ENCODE measurements around the gene OLIG2. TPM values are rescaled to one million over a fixed set of nuclear protein-coding genes. Genes with fewer than 3 reads are reported as not detected.

Gene OLIG2
- total RNA-seq, 1 donor from 2014 or later: 0.33 TPM

DNA sequence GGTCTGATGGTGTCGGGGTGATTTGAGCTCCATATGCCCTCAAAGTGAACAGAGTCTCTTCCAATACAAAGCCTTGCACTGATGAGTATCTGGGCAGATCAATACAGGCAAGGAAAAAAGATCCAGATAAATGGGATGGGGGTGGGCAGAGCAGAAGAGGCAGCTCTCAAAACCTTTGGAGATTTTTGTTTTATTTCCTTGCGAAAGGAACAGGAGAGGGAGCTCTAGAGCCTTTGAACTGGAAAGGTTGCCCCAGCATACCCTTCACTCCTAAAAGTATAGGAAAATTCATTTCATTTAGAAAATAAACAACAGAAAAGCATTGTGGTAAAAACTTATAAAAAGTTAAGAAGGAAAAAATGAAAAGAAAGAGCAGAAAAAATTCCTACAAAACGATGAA is 31.4 kb upstream of the OLIG2 start:
- Mint-ChIP-seq H3K27me3 (ENCODE audit: unreplicated experiment) (no peaks in the 10 kb centered on the region), H3K36me3 (ENCODE audit: low read depth, unreplicated experiment) (no peaks in the 10 kb centered on the region), H3K27ac (ENCODE audit: unreplicated experiment) (no peak overlapping the region), H3K4me1 (ENCODE audit: unreplicated experiment) (no peaks in the 10 kb centered on the region), H3K9me3 (ENCODE audit: unreplicated experiment) (no peaks in the 10 kb centered on the region), H3K4me3 (ENCODE audit: unreplicated experiment) (no peak overlapping the region)
- TF ChIP-seq, protein P1, sequence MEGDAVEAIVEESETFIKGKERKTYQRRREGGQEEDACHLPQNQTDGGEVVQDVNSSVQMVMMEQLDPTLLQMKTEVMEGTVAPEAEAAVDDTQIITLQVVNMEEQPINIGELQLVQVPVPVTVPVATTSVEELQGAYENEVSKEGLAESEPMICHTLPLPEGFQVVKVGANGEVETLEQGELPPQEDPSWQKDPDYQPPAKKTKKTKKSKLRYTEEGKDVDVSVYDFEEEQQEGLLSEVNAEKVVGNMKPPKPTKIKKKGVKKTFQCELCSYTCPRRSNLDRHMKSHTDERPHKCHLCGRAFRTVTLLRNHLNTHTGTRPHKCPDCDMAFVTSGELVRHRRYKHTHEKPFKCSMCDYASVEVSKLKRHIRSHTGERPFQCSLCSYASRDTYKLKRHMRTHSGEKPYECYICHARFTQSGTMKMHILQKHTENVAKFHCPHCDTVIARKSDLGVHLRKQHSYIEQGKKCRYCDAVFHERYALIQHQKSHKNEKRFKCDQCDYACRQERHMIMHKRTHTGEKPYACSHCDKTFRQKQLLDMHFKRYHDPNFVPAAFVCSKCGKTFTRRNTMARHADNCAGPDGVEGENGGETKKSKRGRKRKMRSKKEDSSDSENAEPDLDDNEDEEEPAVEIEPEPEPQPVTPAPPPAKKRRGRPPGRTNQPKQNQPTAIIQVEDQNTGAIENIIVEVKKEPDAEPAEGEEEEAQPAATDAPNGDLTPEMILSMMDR (IDR thresholded peaks at IDR 0.05; ENCODE audit: unreplicated experiment): no peak
- peak; percentile 11 for DNase-seq (ENCODE audit: low spot score)

DNA sequence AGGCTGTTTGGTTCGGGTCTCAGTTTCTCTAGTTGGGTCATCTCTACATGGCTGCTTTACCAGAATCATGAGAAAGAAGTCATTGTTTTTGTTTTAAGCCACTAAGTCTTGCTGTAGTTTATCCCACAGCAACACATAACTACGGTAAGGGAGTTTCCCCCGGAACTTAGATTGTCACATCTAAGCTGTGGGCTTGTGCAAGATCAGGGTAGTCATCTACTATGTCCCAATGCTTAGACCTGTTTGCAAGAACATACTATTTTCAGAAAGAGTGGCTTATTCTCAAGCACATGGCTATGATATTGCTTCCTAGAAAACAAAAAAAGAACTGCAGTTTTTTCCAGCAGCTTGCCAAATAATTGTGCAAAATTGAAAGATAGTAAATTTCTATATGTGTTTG is 18.0 kb upstream of the OLIG2 start:
- Mint-ChIP-seq H3K36me3 (ENCODE audit: low read depth, unreplicated experiment) (no peaks in the 10 kb centered on the region), H3K4me3 (ENCODE audit: unreplicated experiment) (no peak overlapping the region), H3K9me3 (ENCODE audit: unreplicated experiment) (no peaks in the 10 kb centered on the region), H3K27me3 (ENCODE audit: unreplicated experiment) (peaks cover 2% of the 10 kb centered on the region), H3K4me1 (ENCODE audit: unreplicated experiment) (no peaks in the 10 kb centered on the region), H3K27ac (ENCODE audit: unreplicated experiment) (no peak overlapping the region)
- TF ChIP-seq, protein P1 (IDR thresholded peaks at IDR 0.05; ENCODE audit: unreplicated experiment): no peak
- no peak for DNase-seq (ENCODE audit: low spot score)

DNA sequence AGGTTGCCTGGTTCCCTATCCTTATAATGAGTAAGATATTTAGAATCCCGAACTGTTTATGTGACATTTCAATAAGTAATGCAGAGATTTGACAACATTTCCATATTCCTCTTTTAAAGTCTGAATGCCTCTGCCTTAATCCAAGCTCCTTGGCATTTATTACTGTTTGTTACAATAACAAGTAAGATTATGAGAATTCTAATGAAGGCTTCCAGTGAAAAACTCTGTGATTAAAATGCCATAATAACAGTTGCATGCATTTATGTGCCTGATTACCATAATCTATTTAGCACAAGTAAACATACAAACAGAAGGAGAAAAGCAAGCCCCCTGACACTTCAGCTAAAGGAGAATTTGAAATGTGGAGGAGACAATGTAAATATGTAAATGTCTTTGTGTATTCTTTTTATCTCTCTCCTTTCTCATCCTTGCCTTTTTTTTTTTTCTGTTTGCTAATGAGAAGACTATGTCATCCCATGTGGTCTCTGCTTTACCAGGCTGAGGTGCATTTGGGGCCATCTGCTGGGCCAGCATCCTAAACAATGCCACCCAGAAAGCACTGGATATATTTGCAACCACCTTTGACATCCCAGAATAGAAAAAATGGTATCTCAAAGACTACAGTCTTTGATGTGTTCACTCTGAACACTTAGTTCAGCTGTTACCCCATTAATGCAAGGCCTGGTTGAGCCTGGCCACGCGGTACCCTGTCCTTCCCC is 17.2 kb upstream of the OLIG2 start:
- no peaks in the 10 kb centered on the region for H3K36me3 Mint-ChIP-seq (ENCODE audit: low read depth, unreplicated experiment)
- peaks cover 2% of the 10 kb centered on the region for H3K27me3 Mint-ChIP-seq (ENCODE audit: unreplicated experiment)
- no peaks in the 10 kb centered on the region for H3K4me1 Mint-ChIP-seq (ENCODE audit: unreplicated experiment)
- no peak for DNase-seq (ENCODE audit: low spot score)
- no peaks in the 10 kb centered on the region for H3K9me3 Mint-ChIP-seq (ENCODE audit: unreplicated experiment)
- H3K4me3 Mint-ChIP-seq (ENCODE audit: unreplicated experiment): no peak overlapping the region
- TF ChIP-seq, protein P1 (IDR thresholded peaks at IDR 0.05; ENCODE audit: unreplicated experiment): no peak
- H3K27ac Mint-ChIP-seq (ENCODE audit: unreplicated experiment): no peak overlapping the region

DNA sequence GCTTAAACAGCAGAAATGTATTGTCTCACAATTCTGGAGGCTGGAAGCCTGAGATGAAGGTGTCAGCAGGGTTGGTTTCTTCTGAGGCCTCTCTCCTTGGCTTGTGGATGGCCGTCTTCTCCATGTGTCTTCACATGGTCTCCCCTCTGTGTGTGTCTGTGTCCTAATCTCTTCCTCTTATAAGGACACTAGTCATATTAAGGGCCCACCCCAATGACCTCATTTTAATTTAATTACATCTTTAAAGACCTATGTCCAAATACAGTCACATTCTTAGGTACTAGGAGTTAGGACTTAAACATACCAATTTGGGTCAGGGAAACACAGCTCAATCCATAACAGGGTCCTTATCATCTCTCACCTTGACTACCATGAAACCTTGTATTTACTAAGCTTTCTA is 14.8 kb upstream of the OLIG2 start:
- DNase-seq (ENCODE audit: low spot score): no peak
- Mint-ChIP-seq H3K27ac (ENCODE audit: unreplicated experiment) (no peak overlapping the region), H3K27me3 (ENCODE audit: unreplicated experiment) (peaks cover 2% of the 10 kb centered on the region), H3K4me1 (ENCODE audit: unreplicated experiment) (no peaks in the 10 kb centered on the region), H3K36me3 (ENCODE audit: low read depth, unreplicated experiment) (no peaks in the 10 kb centered on the region), H3K4me3 (ENCODE audit: unreplicated experiment) (no peak overlapping the region), H3K9me3 (ENCODE audit: unreplicated experiment) (no peaks in the 10 kb centered on the region)
- TF ChIP-seq, protein P1 (IDR thresholded peaks at IDR 0.05; ENCODE audit: unreplicated experiment): no peak

DNA sequence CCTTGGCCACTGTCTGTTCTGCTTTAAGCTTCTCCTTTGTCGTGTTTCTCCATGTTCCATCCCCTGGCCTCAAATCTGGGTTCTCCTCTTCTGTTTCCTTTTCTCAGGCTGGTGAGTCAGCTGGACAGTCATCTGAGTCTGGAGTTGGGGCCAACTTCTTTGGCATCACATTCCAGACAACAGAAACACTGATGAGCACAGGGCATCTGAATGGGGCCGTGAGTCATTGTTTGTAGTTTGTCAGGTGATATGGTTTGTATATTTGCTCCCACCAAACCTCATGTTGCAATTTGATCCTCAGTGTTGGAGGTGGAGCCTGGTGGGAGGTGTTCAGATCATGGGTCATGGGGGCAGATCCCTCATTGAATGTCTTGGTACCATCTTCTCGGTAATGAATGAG is 14.3 kb upstream of the OLIG2 start:
- no peak for DNase-seq (ENCODE audit: low spot score)
- Mint-ChIP-seq H3K4me1 (ENCODE audit: unreplicated experiment) (no peaks in the 10 kb centered on the region), H3K36me3 (ENCODE audit: low read depth, unreplicated experiment) (no peaks in the 10 kb centered on the region), H3K4me3 (ENCODE audit: unreplicated experiment) (no peak overlapping the region), H3K27me3 (ENCODE audit: unreplicated experiment) (peaks cover 2% of the 10 kb centered on the region), H3K9me3 (ENCODE audit: unreplicated experiment) (no peaks in the 10 kb centered on the region), H3K27ac (ENCODE audit: unreplicated experiment) (no peak overlapping the region)
- TF ChIP-seq, protein P1 (IDR thresholded peaks at IDR 0.05; ENCODE audit: unreplicated experiment): no peak

All from endothelial cell (in vitro differentiated cells).